ENCODE data around the gene C3AR1.
"Not testable (repeated sequence)": the region's sequence is repeated elsewhere in the genome, so short reads cannot be mapped to it uniquely, and the experiment has no call there.

The C3AR1 gene

GRCh38 chr12:8028267-8028666 lies 37.9 kb downstream of the C3AR1 start:
- DNase-seq: no peak

DNA sequence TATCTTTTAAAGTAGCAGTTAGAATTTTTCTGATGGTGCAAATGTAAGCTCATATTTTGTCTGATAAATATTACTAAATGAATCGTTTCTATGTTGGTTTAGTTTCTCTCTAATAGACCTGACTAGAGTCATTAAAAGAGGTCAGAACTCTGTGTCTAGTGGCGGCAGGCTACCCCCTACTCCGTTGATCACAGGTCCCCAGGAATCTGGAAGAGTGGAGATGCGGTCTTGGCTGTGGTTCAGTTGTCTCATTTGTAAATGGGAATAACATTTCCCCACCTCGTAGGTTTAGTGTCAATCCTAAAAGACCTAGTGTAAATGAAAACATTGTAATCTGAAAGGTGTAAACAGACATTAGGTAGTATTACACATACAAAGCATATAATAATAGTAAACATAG lies 38.3 kb downstream of the C3AR1 start:
- no peak for DNase-seq

DNA sequence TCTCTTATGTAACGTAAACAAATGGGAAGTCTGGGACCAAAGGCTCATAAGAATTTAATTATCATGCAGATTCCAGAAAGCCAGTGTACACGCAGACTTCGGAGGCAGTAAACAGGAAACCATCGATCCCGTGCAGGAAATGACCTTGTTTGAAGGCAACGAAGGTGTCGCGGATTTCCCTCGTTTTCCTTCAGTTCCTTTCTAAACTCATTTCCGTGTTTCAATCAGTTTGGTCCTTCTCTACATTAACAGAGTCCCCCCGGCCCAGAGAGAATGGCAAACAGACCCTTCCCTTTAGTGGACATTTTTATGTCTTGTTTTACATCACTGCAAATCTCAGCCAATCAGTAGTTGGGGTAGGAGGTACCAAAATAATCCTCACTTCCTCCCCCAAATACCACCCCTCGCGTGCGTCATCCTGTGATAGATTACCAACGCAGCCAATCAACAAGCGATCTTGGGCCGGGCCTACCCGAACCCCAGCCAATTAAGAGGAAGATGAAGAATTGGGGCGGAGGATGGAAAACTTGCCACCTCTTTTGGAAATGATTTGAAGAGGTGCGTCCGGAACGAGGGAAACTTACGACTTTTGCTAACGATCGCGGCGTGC lies 39.8 kb downstream of the C3AR1 start:
- DNase-seq: peak in 50 of 51 donors; percentile 63 to 99 (median 93)

GRCh38 chr12:8018666-8019581 lies 47.2 kb downstream of the C3AR1 start:
- peak in 12 of 51 donors; percentile 10 to 49 (median 23) for DNase-seq

DNA sequence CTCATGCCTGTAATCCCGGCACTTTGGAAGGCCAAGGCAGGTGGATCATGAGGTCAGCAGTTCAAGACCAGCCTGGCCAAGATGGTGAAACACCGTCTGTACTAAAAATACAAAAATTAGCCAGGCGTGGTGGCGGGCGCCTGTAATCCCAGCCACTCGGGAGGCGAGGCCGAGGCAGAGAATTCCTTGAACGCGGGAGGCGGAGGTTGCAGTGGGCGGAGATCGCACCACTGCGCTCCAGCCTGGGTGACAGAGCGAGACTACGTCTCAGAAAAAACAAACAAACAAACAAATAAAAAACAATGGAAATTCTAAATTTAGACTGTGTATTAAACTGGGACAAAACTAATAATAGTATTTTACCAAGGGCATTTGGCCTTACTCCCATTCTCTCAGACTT lies 47.9 kb downstream of the C3AR1 start:
- DNase-seq: not testable (repeated sequence)

DNA sequence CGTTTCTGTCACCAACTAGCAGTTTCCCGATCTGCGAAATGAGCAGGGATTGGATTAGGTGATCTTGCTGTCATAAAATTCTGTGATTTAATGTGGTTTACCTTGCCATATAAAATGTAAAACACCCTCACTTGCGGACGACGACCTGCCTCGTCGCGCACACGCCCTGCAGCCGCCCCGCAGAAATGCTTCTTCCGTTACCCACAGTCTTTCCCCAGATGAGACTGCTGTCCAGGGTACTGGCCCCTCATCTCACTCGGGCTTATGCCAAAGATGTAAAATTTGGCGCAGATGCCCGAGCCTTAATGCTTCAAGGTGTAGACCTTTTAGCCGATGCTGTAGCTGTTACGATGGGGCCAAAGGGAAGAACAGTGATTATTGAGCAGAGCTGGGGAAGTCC lies 51.3 kb downstream of the C3AR1 start:
- DNase-seq: no peak

DNA sequence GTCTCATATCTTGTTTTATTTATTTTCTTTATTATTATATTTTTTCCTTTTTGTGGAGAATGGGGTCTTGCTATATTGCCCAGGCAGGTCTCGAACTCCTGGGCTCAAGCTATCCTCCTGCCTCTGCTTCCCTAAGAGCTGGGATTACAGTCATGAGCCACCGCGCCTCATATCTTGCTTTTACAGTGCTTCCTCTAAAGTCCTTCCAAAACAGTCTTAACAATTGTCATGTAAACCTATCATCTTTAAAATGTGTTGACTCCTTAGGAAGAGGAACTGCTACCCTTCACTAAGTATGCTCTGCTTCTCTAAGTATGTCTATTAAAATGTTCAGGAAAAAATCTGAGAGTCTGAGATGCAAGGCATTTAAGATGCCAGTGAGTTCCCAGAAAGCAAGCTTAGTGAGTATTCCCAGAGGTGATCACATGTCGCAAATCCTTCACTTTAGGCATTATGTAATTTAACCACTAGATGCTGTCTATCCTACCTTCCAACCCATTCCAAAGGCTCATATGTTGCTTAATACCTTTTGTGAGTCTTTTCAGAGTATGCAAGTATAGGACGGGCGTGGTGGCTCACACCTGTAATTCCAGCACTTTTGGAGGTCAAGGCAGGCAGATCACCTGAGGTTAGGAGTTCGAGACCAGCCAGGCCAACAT lies 53.4 kb downstream of the C3AR1 start:
- DNase-seq: no peak

- no peak for DNase-seq
Observed at GRCh38 chr12:8011331-8011730, 54.8 kb downstream of the C3AR1 start.
